Liver (tissue), 3 donors: Measurements from ENCODE around the gene ZNF415.

Experiments used
- EGR1 ChIP-seq, 2 donors: IDR thresholded peaks; 2 replicates each; pipeline ENCODE4 v1.6.1; 2016 to 2018; ENCODE audit warnings: antibody characterized with exemption in 2 of 2, low read depth in 2 of 2
- HNF4G ChIP-seq: IDR thresholded peaks from 2 replicates; pipeline ENCODE4 v1.6.1; 2016; ENCODE audit warnings: antibody characterized with exemption
- RXRA ChIP-seq, 2 donors: IDR thresholded peaks; 2 replicates each; pipeline ENCODE4 v1.6.1; 2017 to 2018; ENCODE audit warnings: antibody characterized with exemption in 2 of 2, mild to moderate bottlenecking in 1 of 2
- YY1 ChIP-seq: IDR thresholded peaks from 2 replicates; pipeline ENCODE4 v1.6.1; 2016; ENCODE audit warnings: antibody characterized with exemption, mild to moderate bottlenecking
- TF ChIP-seq, protein P1 (sequence below): fragments of 150-350 bp; IDR thresholded peaks from 2 replicates; pipeline ENCODE4 v1.5.1; 2017; ENCODE audit warnings: improper control_type of control experiment, low read depth, low read length; ENCODE audit not compliant: missing input control
- TF ChIP-seq, protein P2 (sequence below): IDR thresholded peaks from 2 replicates; pipeline ENCODE4 v1.6.1; 2016; ENCODE audit warnings: antibody characterized with exemption, mild to moderate bottlenecking
- TF ChIP-seq, protein P3 (sequence below): IDR thresholded peaks from 2 replicates; pipeline ENCODE4 v1.6.1; 2016; ENCODE audit warnings: antibody characterized with exemption
- donor health status: healthy.
- donor health status: healthy.

DNA sequence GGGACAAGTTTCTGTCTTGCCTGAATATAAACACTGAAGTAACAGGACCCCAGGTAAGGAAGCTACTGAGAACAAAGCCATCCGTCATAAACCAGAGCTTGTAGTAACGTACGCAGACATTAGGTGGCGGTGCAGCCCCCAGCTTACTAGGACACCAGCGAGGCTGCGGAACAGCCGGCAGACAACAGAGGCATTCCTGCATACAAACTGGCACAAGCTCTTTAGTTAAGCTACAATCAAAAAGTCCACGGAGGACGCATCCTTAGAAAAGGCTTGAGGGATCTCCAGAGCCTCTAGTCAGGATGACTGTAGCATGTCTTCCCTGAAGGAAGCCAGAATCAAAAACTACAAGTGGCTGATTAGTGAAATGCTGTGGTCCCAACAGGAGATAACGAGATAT, 55.7 kb downstream of the ZNF415 start:
- TF ChIP-seq, protein P1, sequence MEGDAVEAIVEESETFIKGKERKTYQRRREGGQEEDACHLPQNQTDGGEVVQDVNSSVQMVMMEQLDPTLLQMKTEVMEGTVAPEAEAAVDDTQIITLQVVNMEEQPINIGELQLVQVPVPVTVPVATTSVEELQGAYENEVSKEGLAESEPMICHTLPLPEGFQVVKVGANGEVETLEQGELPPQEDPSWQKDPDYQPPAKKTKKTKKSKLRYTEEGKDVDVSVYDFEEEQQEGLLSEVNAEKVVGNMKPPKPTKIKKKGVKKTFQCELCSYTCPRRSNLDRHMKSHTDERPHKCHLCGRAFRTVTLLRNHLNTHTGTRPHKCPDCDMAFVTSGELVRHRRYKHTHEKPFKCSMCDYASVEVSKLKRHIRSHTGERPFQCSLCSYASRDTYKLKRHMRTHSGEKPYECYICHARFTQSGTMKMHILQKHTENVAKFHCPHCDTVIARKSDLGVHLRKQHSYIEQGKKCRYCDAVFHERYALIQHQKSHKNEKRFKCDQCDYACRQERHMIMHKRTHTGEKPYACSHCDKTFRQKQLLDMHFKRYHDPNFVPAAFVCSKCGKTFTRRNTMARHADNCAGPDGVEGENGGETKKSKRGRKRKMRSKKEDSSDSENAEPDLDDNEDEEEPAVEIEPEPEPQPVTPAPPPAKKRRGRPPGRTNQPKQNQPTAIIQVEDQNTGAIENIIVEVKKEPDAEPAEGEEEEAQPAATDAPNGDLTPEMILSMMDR, result peak; percentile 35
- TF ChIP-seq RXRA (IDR thresholded peaks at IDR 0.05), result no peak
- TF ChIP-seq, protein P2, sequence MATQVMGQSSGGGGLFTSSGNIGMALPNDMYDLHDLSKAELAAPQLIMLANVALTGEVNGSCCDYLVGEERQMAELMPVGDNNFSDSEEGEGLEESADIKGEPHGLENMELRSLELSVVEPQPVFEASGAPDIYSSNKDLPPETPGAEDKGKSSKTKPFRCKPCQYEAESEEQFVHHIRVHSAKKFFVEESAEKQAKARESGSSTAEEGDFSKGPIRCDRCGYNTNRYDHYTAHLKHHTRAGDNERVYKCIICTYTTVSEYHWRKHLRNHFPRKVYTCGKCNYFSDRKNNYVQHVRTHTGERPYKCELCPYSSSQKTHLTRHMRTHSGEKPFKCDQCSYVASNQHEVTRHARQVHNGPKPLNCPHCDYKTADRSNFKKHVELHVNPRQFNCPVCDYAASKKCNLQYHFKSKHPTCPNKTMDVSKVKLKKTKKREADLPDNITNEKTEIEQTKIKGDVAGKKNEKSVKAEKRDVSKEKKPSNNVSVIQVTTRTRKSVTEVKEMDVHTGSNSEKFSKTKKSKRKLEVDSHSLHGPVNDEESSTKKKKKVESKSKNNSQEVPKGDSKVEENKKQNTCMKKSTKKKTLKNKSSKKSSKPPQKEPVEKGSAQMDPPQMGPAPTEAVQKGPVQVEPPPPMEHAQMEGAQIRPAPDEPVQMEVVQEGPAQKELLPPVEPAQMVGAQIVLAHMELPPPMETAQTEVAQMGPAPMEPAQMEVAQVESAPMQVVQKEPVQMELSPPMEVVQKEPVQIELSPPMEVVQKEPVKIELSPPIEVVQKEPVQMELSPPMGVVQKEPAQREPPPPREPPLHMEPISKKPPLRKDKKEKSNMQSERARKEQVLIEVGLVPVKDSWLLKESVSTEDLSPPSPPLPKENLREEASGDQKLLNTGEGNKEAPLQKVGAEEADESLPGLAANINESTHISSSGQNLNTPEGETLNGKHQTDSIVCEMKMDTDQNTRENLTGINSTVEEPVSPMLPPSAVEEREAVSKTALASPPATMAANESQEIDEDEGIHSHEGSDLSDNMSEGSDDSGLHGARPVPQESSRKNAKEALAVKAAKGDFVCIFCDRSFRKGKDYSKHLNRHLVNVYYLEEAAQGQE, result no peak
- no peak for TF ChIP-seq EGR1 (IDR thresholded peaks at IDR 0.05; ENCODE audit: low read depth in 2 of 2)
- no peak for TF ChIP-seq HNF4G
- TF ChIP-seq YY1, result no peak
- TF ChIP-seq, protein P3, sequence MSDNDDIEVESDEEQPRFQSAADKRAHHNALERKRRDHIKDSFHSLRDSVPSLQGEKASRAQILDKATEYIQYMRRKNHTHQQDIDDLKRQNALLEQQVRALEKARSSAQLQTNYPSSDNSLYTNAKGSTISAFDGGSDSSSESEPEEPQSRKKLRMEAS, result no peak
